Measurements from ENCODE around the gene TMEM234.

TMEM234 gene

DNA sequence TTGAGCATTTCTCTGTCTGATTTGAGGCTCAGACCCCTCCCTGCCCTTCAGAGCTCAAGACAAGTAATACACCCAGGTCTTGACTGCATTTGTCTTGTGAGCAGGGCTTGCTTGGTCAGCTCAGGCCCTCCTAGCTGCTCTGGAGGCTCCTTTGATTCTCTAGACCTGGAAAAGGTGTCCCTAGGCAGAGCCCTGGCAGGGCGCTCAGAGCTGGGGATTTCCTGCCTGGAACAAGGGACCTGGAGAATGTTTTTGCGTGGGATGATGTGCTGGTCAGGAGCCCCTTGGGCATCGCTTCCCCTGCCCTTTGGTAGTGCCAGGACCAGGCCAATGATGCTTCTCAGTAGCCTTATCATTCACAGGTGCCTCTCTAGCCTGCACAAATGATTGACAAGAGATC is 26.6 kb downstream of the TMEM234 start:
- DNase-seq (ENCODE audit: low read depth), result no peak
- no peak overlapping the region for H3K4me3 ChIP-seq (ENCODE audit: low read depth, low read length)
- TF ChIP-seq, protein P1, sequence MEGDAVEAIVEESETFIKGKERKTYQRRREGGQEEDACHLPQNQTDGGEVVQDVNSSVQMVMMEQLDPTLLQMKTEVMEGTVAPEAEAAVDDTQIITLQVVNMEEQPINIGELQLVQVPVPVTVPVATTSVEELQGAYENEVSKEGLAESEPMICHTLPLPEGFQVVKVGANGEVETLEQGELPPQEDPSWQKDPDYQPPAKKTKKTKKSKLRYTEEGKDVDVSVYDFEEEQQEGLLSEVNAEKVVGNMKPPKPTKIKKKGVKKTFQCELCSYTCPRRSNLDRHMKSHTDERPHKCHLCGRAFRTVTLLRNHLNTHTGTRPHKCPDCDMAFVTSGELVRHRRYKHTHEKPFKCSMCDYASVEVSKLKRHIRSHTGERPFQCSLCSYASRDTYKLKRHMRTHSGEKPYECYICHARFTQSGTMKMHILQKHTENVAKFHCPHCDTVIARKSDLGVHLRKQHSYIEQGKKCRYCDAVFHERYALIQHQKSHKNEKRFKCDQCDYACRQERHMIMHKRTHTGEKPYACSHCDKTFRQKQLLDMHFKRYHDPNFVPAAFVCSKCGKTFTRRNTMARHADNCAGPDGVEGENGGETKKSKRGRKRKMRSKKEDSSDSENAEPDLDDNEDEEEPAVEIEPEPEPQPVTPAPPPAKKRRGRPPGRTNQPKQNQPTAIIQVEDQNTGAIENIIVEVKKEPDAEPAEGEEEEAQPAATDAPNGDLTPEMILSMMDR (IDR thresholded peaks at IDR 0.05; ENCODE audit: control insufficient read depth, extremely low read depth, insufficient read depth), result no peak

DNA sequence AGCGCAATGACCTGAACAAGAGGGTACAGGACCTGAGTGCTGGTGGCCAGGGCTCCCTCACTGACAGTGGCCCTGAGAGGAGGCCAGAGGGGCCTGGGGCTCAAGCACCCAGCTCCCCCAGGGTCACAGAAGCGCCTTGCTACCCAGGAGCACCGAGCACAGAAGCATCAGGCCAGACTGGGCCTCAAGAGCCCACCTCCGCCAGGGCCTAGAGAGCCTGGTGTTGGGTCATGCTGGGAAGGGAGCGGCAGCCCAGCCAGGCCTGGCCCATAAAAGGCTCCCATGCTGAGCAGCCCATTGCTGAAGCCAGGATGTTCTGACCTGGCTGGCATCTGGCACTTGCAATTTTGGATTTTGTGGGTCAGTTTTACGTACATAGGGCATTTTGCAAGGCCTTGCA is 27.2 kb downstream of the TMEM234 start:
- TF ChIP-seq, protein P1 (IDR thresholded peaks at IDR 0.05; ENCODE audit: control insufficient read depth, extremely low read depth, insufficient read depth), result no peak
- no peak overlapping the region for H3K4me3 ChIP-seq (ENCODE audit: low read depth, low read length)
- DNase-seq (ENCODE audit: low read depth), result no peak

DNA sequence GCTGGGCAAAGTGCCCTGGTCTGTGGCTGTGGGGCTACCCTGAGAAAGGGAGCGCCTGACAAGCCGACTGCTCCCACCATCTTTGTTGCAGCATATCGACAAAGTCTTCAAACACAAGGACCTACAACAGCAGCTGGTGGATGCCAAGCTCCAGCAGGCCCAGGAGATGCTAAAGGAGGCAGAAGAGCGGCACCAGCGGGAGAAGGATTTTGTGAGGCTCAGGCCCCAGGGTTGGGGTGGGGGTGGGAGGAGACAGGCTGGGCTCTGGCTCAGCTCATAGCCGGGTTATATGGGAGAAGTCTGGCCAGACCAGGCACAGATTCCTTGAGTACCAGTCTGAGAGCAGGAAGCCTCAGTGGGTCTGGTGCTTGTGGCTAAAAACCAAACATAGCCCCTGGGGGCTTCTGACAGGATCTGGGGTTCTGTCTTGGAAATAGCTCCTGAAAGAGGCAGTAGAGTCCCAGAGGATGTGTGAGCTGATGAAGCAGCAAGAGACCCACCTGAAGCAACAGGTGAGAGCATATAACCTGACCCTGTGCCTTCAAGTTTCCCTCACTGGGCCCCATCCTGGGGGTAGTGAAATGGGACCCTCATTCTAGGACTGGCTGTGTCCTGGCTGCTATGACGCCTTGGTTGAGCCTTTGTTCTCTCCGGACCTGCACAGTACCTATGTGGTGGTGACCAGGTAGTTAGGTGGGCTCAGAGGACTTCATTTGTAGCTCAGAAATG is 29.8 kb downstream of the TMEM234 start:
- no peak for DNase-seq (ENCODE audit: low read depth)
- TF ChIP-seq, protein P1 (IDR thresholded peaks at IDR 0.05; ENCODE audit: control insufficient read depth, extremely low read depth, insufficient read depth), result no peak
- H3K4me3 ChIP-seq (ENCODE audit: low read depth, low read length), result no peak overlapping the region

DNA sequence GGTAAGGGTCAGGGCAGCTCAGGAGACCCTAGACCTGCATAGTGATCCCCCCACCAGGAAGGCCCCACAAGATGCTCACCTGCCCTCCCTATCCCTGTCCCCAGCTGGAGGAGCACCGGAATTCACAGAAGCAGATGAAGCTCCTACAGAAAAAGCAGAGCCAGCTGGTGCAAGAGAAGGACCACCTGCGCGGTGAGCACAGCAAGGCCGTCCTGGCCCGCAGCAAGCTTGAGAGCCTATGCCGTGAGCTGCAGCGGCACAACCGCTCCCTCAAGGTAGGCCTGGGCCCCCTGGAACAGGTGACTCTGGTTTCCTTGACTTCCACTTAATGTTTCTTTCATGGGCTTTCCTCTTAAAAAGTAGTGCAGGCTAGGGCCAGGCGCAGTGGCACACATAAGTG is 34.3 kb downstream of the TMEM234 start:
- H3K4me3 ChIP-seq (ENCODE audit: low read depth, low read length), result no peak overlapping the region
- no peak for DNase-seq (ENCODE audit: low read depth)
- TF ChIP-seq, protein P1 (IDR thresholded peaks at IDR 0.05; ENCODE audit: control insufficient read depth, extremely low read depth, insufficient read depth), result no peak

DNA sequence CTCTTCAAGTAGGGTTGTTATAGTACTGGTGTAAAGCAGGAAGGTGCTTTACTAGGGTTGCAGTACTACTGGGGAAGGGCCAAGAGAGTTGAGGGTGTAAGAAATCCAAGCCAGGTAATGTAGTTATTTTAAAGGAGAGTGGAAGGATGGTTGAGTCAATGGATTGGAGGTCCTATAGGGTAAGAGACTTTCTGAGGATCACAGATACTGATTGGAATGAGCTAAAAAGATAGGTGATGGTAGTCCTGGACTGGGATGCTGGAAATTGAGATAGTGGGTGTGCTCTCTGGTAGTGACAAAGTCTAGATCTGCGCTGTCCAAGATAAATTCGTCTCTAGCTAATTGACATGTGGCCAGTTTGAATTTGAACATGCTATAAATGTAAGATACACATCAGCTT is 35.7 kb downstream of the TMEM234 start:
- TF ChIP-seq, protein P1 (IDR thresholded peaks at IDR 0.05; ENCODE audit: control insufficient read depth, extremely low read depth, insufficient read depth), result no peak
- DNase-seq (ENCODE audit: low read depth), result no peak
- H3K4me3 ChIP-seq (ENCODE audit: low read depth, low read length), result no peak overlapping the region

DNA sequence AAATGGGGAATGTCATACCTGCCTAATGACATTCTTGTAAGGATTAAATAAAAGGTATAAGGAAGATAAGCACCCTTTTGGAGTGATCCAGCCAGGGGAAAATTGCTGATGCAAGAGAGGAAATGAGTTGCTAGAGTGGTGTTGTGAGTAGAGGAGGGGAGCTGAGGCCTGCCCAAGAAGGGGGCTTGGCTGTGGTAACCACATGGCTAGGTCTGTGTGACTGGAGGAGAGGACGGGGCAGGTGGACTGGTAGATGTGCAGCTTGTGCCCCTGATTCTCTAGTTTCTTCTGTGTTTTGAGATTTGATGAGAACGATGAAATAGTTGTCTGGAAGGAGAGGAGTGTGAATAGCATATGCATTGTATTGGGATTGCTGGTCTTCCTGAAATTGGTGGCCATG is 36.1 kb downstream of the TMEM234 start:
- TF ChIP-seq, protein P1 (IDR thresholded peaks at IDR 0.05; ENCODE audit: control insufficient read depth, extremely low read depth, insufficient read depth), result no peak

DNA sequence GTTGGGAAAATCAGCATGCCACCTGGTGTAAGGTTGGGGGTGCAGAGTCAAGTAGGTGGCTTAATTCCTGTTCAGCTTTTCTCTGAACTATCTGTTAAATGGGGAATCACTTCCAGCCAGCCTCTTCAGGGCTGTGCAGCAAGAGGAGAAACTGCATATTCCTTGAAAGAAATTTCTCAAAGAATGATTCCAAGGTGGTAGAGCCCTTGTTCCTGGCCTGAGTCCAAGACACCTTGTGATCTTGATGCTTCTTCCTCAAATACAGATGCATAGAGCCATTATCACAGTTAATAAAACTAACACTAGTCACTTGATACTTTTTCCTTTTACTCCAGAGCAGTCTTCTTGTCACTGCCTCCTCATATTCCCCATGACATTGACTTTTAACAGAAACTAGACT is 37.5 kb downstream of the TMEM234 start:
- TF ChIP-seq, protein P1 (IDR thresholded peaks at IDR 0.05; ENCODE audit: control insufficient read depth, extremely low read depth, insufficient read depth), result no peak
- no peak overlapping the region for H3K4me3 ChIP-seq (ENCODE audit: low read depth, low read length)

More for the DNA sequence above, 36.1 kb downstream of the TMEM234 start:
- no peak overlapping the region for H3K4me3 ChIP-seq (ENCODE audit: low read depth, low read length)
- DNase-seq (ENCODE audit: low read depth), result no peak

More for the DNA sequence above, 37.5 kb downstream of the TMEM234 start:
- no peak for DNase-seq (ENCODE audit: low read depth)
